GM18858 (cell line): ENCODE measurements around the gene NFATC2.

Source experiments
- ATAC-seq: cut with Tn5 transposase; IDR thresholded peaks from one replicate; pipeline ENCODE4 v1.9.1; 2021; ENCODE audit not compliant: unreplicated experiment

NFATC2 gene

GRCh38 chr20:51437182-51437924 is 105.2 kb downstream of the NFATC2 start:
- no peak for ATAC-seq

- no peak for ATAC-seq
Measured at GRCh38 chr20:51434580-51435247, 107.8 kb downstream of the NFATC2 start.

GRCh38 chr20:51434026-51434425 is 108.5 kb downstream of the NFATC2 start:
- no peak for ATAC-seq

GRCh38 chr20:51432875-51433274 is 109.6 kb downstream of the NFATC2 start:
- no peak for ATAC-seq

- ATAC-seq, result no peak
Measured at GRCh38 chr20:51432251-51432784, 110.2 kb downstream of the NFATC2 start.

- ATAC-seq, result no peak
Measured at GRCh38 chr20:51431321-51431720, 111.2 kb downstream of the NFATC2 start.

- ATAC-seq, result no peak
Measured at GRCh38 chr20:51430198-51430950, 112.1 kb downstream of the NFATC2 start.

- no peak for ATAC-seq
Measured at GRCh38 chr20:51429696-51430095, 112.8 kb downstream of the NFATC2 start.

GRCh38 chr20:51429144-51429482 is 113.4 kb downstream of the NFATC2 start:
- ATAC-seq, result no peak

GRCh38 chr20:51428401-51429143 is 113.9 kb downstream of the NFATC2 start:
- ATAC-seq, result no peak

- no peak for ATAC-seq
Measured at GRCh38 chr20:51427651-51428291, 114.7 kb downstream of the NFATC2 start.

GRCh38 chr20:51426718-51427650 is 115.5 kb downstream of the NFATC2 start:
- no peak for ATAC-seq

GRCh38 chr20:51425347-51426106 is 117.0 kb downstream of the NFATC2 start:
- ATAC-seq, result no peak

- ATAC-seq, result no peak
Measured at GRCh38 chr20:51424270-51425117, 118.0 kb downstream of the NFATC2 start.

GRCh38 chr20:51423810-51424209 is 118.7 kb downstream of the NFATC2 start:
- ATAC-seq, result no peak

- peak; percentile 80 for ATAC-seq
Measured at GRCh38 chr20:51423290-51423667, 119.2 kb downstream of the NFATC2 start.

GRCh38 chr20:51422514-51423289 is 119.8 kb downstream of the NFATC2 start:
- ATAC-seq, result no peak
